22Rv1 (cell line): Measurements from ENCODE around the gene AGXT2.

ENCODE experiments used
- CTCF ChIP-seq: fragments of 450-650 bp; IDR thresholded peaks from 2 replicates; pipeline ENCODE4 v1.5.1; 2017; ENCODE audit warnings: mild to moderate bottlenecking
- ZFX ChIP-seq: fragments of 450-650 bp; IDR thresholded peaks from 2 replicates; pipeline ENCODE4 v1.6.1; 2017; ENCODE audit warnings: antibody characterized with exemption, borderline replicate concordance

- TF ChIP-seq CTCF: no peak
- TF ChIP-seq ZFX: no peak
Observed at GRCh38 chr5:35024911-35025510, 22.7 kb downstream of the AGXT2 start.
